NB4 (cell line): ENCODE data around the gene LAMA1.

ENCODE experiments used
- MAX ChIP-seq: IDR thresholded peaks from 2 replicates; pipeline ENCODE4 v1.6.1; 2011; ENCODE audit warnings: low read depth, low read length
- MYC ChIP-seq: IDR thresholded peaks from 2 replicates; pipeline ENCODE4 v1.6.1; 2011; ENCODE audit warnings: low read depth, low read length
- POLR2A ChIP-seq: IDR thresholded peaks from 2 replicates; pipeline ENCODE4 v1.6.1; 2011; ENCODE audit warnings: mild to moderate bottlenecking; ENCODE audit not compliant: insufficient read length; ENCODE audit errors: extremely low read depth
- TF ChIP-seq, protein P1 (sequence below): IDR thresholded peaks from one replicate; pipeline ENCODE4 v1.5.1; 2012; ENCODE audit warnings: low read depth, low read length

- TF ChIP-seq MYC (no peak), MAX (no peak), POLR2A (no peak)
- TF ChIP-seq, protein P1, sequence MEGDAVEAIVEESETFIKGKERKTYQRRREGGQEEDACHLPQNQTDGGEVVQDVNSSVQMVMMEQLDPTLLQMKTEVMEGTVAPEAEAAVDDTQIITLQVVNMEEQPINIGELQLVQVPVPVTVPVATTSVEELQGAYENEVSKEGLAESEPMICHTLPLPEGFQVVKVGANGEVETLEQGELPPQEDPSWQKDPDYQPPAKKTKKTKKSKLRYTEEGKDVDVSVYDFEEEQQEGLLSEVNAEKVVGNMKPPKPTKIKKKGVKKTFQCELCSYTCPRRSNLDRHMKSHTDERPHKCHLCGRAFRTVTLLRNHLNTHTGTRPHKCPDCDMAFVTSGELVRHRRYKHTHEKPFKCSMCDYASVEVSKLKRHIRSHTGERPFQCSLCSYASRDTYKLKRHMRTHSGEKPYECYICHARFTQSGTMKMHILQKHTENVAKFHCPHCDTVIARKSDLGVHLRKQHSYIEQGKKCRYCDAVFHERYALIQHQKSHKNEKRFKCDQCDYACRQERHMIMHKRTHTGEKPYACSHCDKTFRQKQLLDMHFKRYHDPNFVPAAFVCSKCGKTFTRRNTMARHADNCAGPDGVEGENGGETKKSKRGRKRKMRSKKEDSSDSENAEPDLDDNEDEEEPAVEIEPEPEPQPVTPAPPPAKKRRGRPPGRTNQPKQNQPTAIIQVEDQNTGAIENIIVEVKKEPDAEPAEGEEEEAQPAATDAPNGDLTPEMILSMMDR: no peak
These were observed 194.4 kb downstream of the LAMA1 start for GRCh38 chr18:6923220-6923619.
